Endothelial cell of umbilical vein (primary cell): ENCODE measurements around the gene CHD6. TPM values are rescaled to one million over a fixed set of nuclear protein-coding genes. Genes with fewer than 3 reads are reported as not detected.

Source experiments
- BruUV-seq: library from RNA; stranded (reverse); fragments of 400-500 nt; replicated peaks from 2 replicates; lab custom pipeline; 2021; lab: Mats Ljungman, UMichigan
- CTCF ChIA-PET: fragments of 300-600, 350-600 bp; sonication (Branson Sonifier 250); formaldehyde crosslinking; loops from one replicate; lab custom pipeline; 2021; ENCODE audit warnings: antibody characterized with exemption, inconsistent platforms; lab: Charles Lee
- POLR2A ChIA-PET: fragments of 300-600, 350-600 bp; sonication (Branson Sonifier 250); formaldehyde crosslinking; loops from one replicate; lab custom pipeline; 2021; ENCODE audit warnings: antibody characterized with exemption, inconsistent platforms; lab: Charles Lee
- DNase-seq: peaks from one replicate; pipeline ENCODE4 v3.0.0-alpha.2; 2011; ENCODE audit warnings: low read depth, low spot score
- FAIRE-seq: peaks from 2 replicates; lab custom pipeline; 2011; peaks lifted over from hg19 to GRCh38; lab: Jason Lieb, UNC
- H2AFZ ChIP-seq: 2 replicates; pipeline ENCODE4 v1.6.0; 2012; ENCODE audit warnings: low read depth, low read length, control low read depth, inconsistent platforms
- H3K27ac ChIP-seq: 2 replicates; pipeline ENCODE4 v1.5.1; 2011; ENCODE audit warnings: low read depth, mild to moderate bottlenecking, control low read depth, low read length, moderate library complexity; ENCODE audit not compliant: insufficient read depth
- H3K27me3 ChIP-seq, 2 experiments: 2 replicates each; pipeline versions ENCODE4 v1.6.0 to v1.6.1; 2011; ENCODE audit warnings: low read length in 2 of 2, mixed read lengths in 1 of 2; ENCODE audit not compliant: control insufficient read depth in 2 of 2, insufficient read depth in 2 of 2
- H3K36me3 ChIP-seq, 2 experiments: 2 replicates in 1 of 2; 3 replicates in 1 of 2; pipeline ENCODE4 v1.5.1; 2011; ENCODE audit warnings: low read length in 2 of 2, mild to moderate bottlenecking in 1 of 2, moderate library complexity in 1 of 2; ENCODE audit not compliant: control insufficient read depth in 2 of 2, insufficient read depth in 2 of 2; ENCODE audit errors: extremely low read depth in 1 of 2
- H3K4me1 ChIP-seq: 3 replicates; pipeline ENCODE4 v1.5.1; 2011; ENCODE audit warnings: mild to moderate bottlenecking, low read length; ENCODE audit not compliant: control insufficient read depth, insufficient read depth; ENCODE audit errors: extremely low read depth
- H3K4me2 ChIP-seq: 2 replicates; pipeline ENCODE4 v1.6.1; 2011; ENCODE audit warnings: low read length, control low read depth, mixed read lengths; ENCODE audit not compliant: insufficient read depth
- H3K4me3 ChIP-seq, 3 experiments: fragments of 200-600 bp in 1 of 3; sonication (generic), shearing (Covaris generic) in 1 of 3; replicated peaks in 1 of 3; 2 replicates each; pipeline ENCODE4 v1.5.1; 2011 to 2016; ENCODE audit warnings: control low read depth in 3 of 3, low read length in 3 of 3, mild to moderate bottlenecking in 2 of 3, inconsistent platforms in 1 of 3, low read depth in 1 of 3, moderate library complexity in 1 of 3; ENCODE audit not compliant: insufficient read depth in 1 of 3
- H3K79me2 ChIP-seq: 2 replicates; pipeline ENCODE4 v1.6.0; 2012; ENCODE audit warnings: low read length, inconsistent platforms; ENCODE audit not compliant: control insufficient read depth, insufficient read depth
- H3K9ac ChIP-seq: replicated peaks from 2 replicates; pipeline ENCODE3; 2011; ENCODE audit warnings: low read length, control low read depth; ENCODE audit not compliant: insufficient read depth; ENCODE audit errors: extremely low read depth
- H3K9me1 ChIP-seq: replicated peaks from 3 replicates; pipeline ENCODE4 v1.6.0; 2011; ENCODE audit warnings: mild to moderate bottlenecking, low read length; ENCODE audit not compliant: control insufficient read depth, insufficient read depth; ENCODE audit errors: extremely low read depth
- H3K9me3 ChIP-seq: replicated peaks from 2 replicates; pipeline ENCODE4 v1.5.1; 2012; ENCODE audit warnings: low read length, inconsistent platforms; ENCODE audit not compliant: control insufficient read depth, insufficient read depth
- H4K20me1 ChIP-seq: replicated peaks from 2 replicates; pipeline ENCODE3; 2011; ENCODE audit warnings: mild to moderate bottlenecking, low read length; ENCODE audit not compliant: control insufficient read depth, insufficient read depth; ENCODE audit errors: extremely low read depth
- EZH2 ChIP-seq: IDR thresholded peaks from 2 replicates; pipeline ENCODE4 v1.6.1; 2012; ENCODE audit warnings: borderline replicate concordance, low read depth, mild to moderate bottlenecking, moderate library complexity, low read length, inconsistent platforms; ENCODE audit not compliant: severe bottlenecking
- FOS ChIP-seq: IDR thresholded peaks from 2 replicates; pipeline ENCODE4 v1.6.1; 2011; ENCODE audit warnings: mild to moderate bottlenecking, low read length, moderate library complexity, borderline replicate concordance; ENCODE audit not compliant: insufficient read depth
- GATA2 ChIP-seq: IDR thresholded peaks from 2 replicates; pipeline ENCODE4 v1.7.0; 2011; ENCODE audit warnings: low read depth, mild to moderate bottlenecking, moderate library complexity, mixed read lengths, low read length; ENCODE audit not compliant: insufficient read length, insufficient read depth
- JUN ChIP-seq: IDR thresholded peaks from 2 replicates; pipeline ENCODE4 v1.6.1; 2011; ENCODE audit warnings: borderline replicate concordance, low read depth; ENCODE audit not compliant: insufficient read length, insufficient read depth
- MYC ChIP-seq: IDR thresholded peaks from one replicate; pipeline ENCODE4 v1.6.1; 2011; ENCODE audit warnings: mild to moderate bottlenecking, low read depth, low read length
- POLR2A ChIP-seq: IDR thresholded peaks from 2 replicates; pipeline ENCODE4 v1.6.1; 2012; ENCODE audit warnings: low read depth, mild to moderate bottlenecking, control low read depth, low read length
- POLR2AphosphoS5 ChIP-seq: IDR thresholded peaks from 2 replicates; pipeline ENCODE4 v1.6.1; 2012; ENCODE audit warnings: low read depth, mild to moderate bottlenecking, control low read depth, low read length, moderate library complexity; ENCODE audit not compliant: insufficient read depth
- dilution Hi-C: fragments of 300-500 bp; cut with MboI; formaldehyde crosslinking; loops from one replicate; pipeline ENCODE4 v1.15.0; 2019; ENCODE audit warnings: low sequenced_read_pairs; ENCODE audit not compliant: extremely low pct_ligation_motif_present
- intact Hi-C: fragments of 100-400 bp; cut with micrococcal nuclease; formaldehyde crosslinking; loops from one replicate; pipeline ENCODE4 v1.10.0; 2022
- polyA plus RNA-seq, 4 experiments: library from polyadenylated mRNA; depleted of rRNA in 3 of 4; stranded (reverse) in 3 of 4; unstranded in 1 of 4; fragments of >200 nt; gene quantifications; 2 replicates each; pipeline versions ENCODE4 v1.2.1 to v1.2.3, GENCODE V29; 2011 to 2012; ENCODE audit warnings: missing spikeins in 1 of 4
- total RNA-seq: library from RNA; stranded (reverse); gene quantifications from 2 replicates; pipeline ENCODE4 v1.2.3, GENCODE V29; 2021
- TF ChIP-seq, protein P1 (sequence below), 2 donors: IDR thresholded peaks; 1 replicate in 1 of 2; 2 replicates in 1 of 2; pipeline ENCODE4 v1.5.1; 2011; ENCODE audit warnings: low read length in 2 of 2, mild to moderate bottlenecking in 2 of 2, moderate library complexity in 2 of 2, control low read depth in 1 of 2, inconsistent platforms in 1 of 2, low read depth in 1 of 2; ENCODE audit not compliant: insufficient read depth in 1 of 2; ENCODE audit errors: extremely low read depth in 1 of 2
- TF ChIP-seq, protein P2 (sequence below): IDR thresholded peaks from 2 replicates; pipeline ENCODE4 v1.6.1; 2011; ENCODE audit not compliant: insufficient read depth, insufficient read length

CHD6 gene
- total and polyA plus RNA-seq, 2 donors (not counting 3 experiments of a cell fraction or from before 2014, with no cell fraction given), result 7.2 to 33.7 TPM

DNA sequence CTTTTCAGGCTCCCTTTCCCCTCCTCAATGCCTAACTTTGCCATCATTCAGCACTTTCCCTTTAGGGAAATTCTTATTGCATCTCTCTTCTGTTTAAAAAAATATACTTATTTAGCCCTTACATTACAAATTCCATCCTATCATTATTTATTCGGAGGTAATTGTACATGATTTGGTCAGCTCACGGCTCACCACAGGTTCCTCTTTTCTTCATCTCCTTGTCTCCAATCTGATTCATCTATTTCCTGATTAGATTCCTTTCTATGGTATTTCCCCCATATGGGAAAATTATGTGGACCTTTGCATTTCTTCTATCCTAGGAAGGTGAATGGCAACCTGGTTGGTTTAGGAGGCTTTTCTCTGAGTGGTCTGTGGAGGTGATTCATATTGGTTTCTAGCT lies 238.6 kb downstream of the CHD6 start:
- Histone ChIP-seq H3K79me2 (no peaks in the 10 kb centered on the region), H3K9me1 (no peaks in the 10 kb centered on the region), H3K4me2 (no peak overlapping the region), H3K27me3 (peaks cover 2 to 6% of the 10 kb centered on the region in 2 experiments), H3K9ac (no peak overlapping the region), H3K27ac (no peak overlapping the region), H4K20me1 (no peaks in the 10 kb centered on the region), H3K9me3 (no peaks in the 10 kb centered on the region), H3K4me1 (no peaks in the 10 kb centered on the region), H3K36me3 (no peaks in the 10 kb centered on the region), H3K4me3 (no peak overlapping the region), H2AFZ (no peak overlapping the region)
- TF ChIP-seq, protein P1, sequence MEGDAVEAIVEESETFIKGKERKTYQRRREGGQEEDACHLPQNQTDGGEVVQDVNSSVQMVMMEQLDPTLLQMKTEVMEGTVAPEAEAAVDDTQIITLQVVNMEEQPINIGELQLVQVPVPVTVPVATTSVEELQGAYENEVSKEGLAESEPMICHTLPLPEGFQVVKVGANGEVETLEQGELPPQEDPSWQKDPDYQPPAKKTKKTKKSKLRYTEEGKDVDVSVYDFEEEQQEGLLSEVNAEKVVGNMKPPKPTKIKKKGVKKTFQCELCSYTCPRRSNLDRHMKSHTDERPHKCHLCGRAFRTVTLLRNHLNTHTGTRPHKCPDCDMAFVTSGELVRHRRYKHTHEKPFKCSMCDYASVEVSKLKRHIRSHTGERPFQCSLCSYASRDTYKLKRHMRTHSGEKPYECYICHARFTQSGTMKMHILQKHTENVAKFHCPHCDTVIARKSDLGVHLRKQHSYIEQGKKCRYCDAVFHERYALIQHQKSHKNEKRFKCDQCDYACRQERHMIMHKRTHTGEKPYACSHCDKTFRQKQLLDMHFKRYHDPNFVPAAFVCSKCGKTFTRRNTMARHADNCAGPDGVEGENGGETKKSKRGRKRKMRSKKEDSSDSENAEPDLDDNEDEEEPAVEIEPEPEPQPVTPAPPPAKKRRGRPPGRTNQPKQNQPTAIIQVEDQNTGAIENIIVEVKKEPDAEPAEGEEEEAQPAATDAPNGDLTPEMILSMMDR (IDR thresholded peaks at IDR 0.05; ENCODE audit: extremely low read depth in 1 of 2, insufficient read depth in 1 of 2, low read depth in 1 of 2, low read length in 2 of 2), result no peak
- TF ChIP-seq GATA2 (no peak), POLR2A (no peak), FOS (no peak), EZH2 (no peak), MYC (no peak), JUN (no peak), POLR2AphosphoS5 (no peak)
- TF ChIP-seq, protein P2, sequence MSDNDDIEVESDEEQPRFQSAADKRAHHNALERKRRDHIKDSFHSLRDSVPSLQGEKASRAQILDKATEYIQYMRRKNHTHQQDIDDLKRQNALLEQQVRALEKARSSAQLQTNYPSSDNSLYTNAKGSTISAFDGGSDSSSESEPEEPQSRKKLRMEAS, result no peak
- DNase-seq (no peak), FAIRE-seq (no peak)
- POLR2A ChIA-PET, result no interaction called here
- CTCF ChIA-PET, result interaction anchor here (0.6 kb wide), 1 partner anchor 21 kb away, joined by 4 read pairs; no protein-coding TSS in a partner anchor
- no TSS peak for BruUV-seq
- intact Hi-C loops (no loop called here), dilution Hi-C loops (no loop called here)
